ENCODE measurements around the gene HDAC2.

The HDAC2 gene

GRCh38 chr6:113893866-113894265 is 77.1 kb downstream of the HDAC2 start:
- H3K9me3 ChIP-seq (ENCODE audit: severe bottlenecking), result no peaks in the 10 kb centered on the region
- TF ChIP-seq, protein P1, sequence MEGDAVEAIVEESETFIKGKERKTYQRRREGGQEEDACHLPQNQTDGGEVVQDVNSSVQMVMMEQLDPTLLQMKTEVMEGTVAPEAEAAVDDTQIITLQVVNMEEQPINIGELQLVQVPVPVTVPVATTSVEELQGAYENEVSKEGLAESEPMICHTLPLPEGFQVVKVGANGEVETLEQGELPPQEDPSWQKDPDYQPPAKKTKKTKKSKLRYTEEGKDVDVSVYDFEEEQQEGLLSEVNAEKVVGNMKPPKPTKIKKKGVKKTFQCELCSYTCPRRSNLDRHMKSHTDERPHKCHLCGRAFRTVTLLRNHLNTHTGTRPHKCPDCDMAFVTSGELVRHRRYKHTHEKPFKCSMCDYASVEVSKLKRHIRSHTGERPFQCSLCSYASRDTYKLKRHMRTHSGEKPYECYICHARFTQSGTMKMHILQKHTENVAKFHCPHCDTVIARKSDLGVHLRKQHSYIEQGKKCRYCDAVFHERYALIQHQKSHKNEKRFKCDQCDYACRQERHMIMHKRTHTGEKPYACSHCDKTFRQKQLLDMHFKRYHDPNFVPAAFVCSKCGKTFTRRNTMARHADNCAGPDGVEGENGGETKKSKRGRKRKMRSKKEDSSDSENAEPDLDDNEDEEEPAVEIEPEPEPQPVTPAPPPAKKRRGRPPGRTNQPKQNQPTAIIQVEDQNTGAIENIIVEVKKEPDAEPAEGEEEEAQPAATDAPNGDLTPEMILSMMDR (IDR thresholded peaks at IDR 0.05; ENCODE audit: low read depth, low read length), result no peak
- H3K4me3 ChIP-seq (ENCODE audit: low read depth, low read length), result no peak overlapping the region
- no peak overlapping the region for H3K27ac ChIP-seq
- H3K27me3 ChIP-seq (ENCODE audit: insufficient read depth, low read depth, severe bottlenecking), result no peaks in the 10 kb centered on the region
- no peak for DNase-seq
- no peaks in the 10 kb centered on the region for H3K36me3 ChIP-seq

GRCh38 chr6:113893451-113893850 is 77.5 kb downstream of the HDAC2 start:
- DNase-seq, result no peak
- Histone ChIP-seq H3K27me3 (ENCODE audit: insufficient read depth, low read depth, severe bottlenecking) (no peaks in the 10 kb centered on the region), H3K27ac (no peak overlapping the region), H3K9me3 (ENCODE audit: severe bottlenecking) (no peaks in the 10 kb centered on the region), H3K36me3 (no peaks in the 10 kb centered on the region), H3K4me3 (ENCODE audit: low read depth, low read length) (no peak overlapping the region)
- TF ChIP-seq, protein P1 (IDR thresholded peaks at IDR 0.05; ENCODE audit: low read depth, low read length), result no peak

GRCh38 chr6:113888956-113889630 is 81.9 kb downstream of the HDAC2 start:
- H3K4me3 ChIP-seq (ENCODE audit: low read depth, low read length), result no peak overlapping the region
- no peak for DNase-seq
- H3K9me3 ChIP-seq (ENCODE audit: severe bottlenecking), result no peaks in the 10 kb centered on the region
- H3K27me3 ChIP-seq (ENCODE audit: insufficient read depth, low read depth, severe bottlenecking), result no peaks in the 10 kb centered on the region
- TF ChIP-seq, protein P1 (IDR thresholded peaks at IDR 0.05; ENCODE audit: low read depth, low read length), result no peak
- H3K36me3 ChIP-seq, result no peaks in the 10 kb centered on the region
- no peak overlapping the region for H3K27ac ChIP-seq

GRCh38 chr6:113888493-113888892 is 82.5 kb downstream of the HDAC2 start:
- no peak overlapping the region for H3K27ac ChIP-seq
- H3K4me3 ChIP-seq (ENCODE audit: low read depth, low read length), result no peak overlapping the region
- no peaks in the 10 kb centered on the region for H3K27me3 ChIP-seq (ENCODE audit: insufficient read depth, low read depth, severe bottlenecking)
- no peaks in the 10 kb centered on the region for H3K9me3 ChIP-seq (ENCODE audit: severe bottlenecking)
- TF ChIP-seq, protein P1 (IDR thresholded peaks at IDR 0.05; ENCODE audit: low read depth, low read length), result no peak
- no peak for DNase-seq
- no peaks in the 10 kb centered on the region for H3K36me3 ChIP-seq

- no peak overlapping the region for H3K27ac ChIP-seq
- TF ChIP-seq, protein P1 (IDR thresholded peaks at IDR 0.05; ENCODE audit: low read depth, low read length), result no peak
- H3K9me3 ChIP-seq (ENCODE audit: severe bottlenecking), result no peaks in the 10 kb centered on the region
- H3K36me3 ChIP-seq, result no peaks in the 10 kb centered on the region
- no peaks in the 10 kb centered on the region for H3K27me3 ChIP-seq (ENCODE audit: insufficient read depth, low read depth, severe bottlenecking)
- DNase-seq, result no peak
- H3K4me3 ChIP-seq (ENCODE audit: low read depth, low read length), result no peak overlapping the region
Observed at GRCh38 chr6:113886512-113886911, 84.4 kb downstream of the HDAC2 start.

DNA sequence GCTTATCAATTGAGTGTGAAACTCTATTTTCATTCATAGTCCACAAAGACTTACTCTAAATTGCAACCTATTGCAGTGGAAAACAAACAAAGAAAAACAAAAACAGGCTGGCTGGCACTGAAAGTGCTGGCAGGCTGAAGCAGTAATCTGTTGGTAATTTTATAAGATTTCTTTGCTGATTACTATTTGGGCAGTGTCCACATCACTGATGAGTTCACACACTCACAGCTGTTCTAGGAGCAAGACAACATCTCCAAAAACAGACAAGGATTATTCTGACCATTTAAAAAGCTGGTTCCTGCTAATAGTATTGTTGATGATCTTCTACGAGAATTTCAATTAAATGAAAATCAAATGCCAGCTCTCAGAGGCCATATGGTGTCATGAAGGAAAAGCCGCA is 86.9 kb downstream of the HDAC2 start:
- H3K9me3 ChIP-seq (ENCODE audit: severe bottlenecking), result no peaks in the 10 kb centered on the region
- H3K36me3 ChIP-seq, result no peaks in the 10 kb centered on the region
- TF ChIP-seq, protein P1 (IDR thresholded peaks at IDR 0.05; ENCODE audit: low read depth, low read length), result no peak
- H3K4me3 ChIP-seq (ENCODE audit: low read depth, low read length), result no peak overlapping the region
- DNase-seq, result no peak
- H3K27me3 ChIP-seq (ENCODE audit: insufficient read depth, low read depth, severe bottlenecking), result no peaks in the 10 kb centered on the region
- no peak overlapping the region for H3K27ac ChIP-seq
